Esophagus squamous epithelium (tissue), 4 donors: ENCODE results near the gene EIPR1.

Experiments
- POLR2A ChIP-seq, 4 donors: fragments of 450-650 bp; IDR thresholded peaks; one replicate each; pipeline ENCODE4 v1.6.1; 2017; ENCODE audit warnings: antibody characterized with exemption in 4 of 4, mild to moderate bottlenecking in 4 of 4, moderate library complexity in 3 of 4
- TF ChIP-seq, protein P1 (sequence below), 6 experiments: fragments of 450-650 bp in 4 of 6; fragments of 200-600 bp in 2 of 6; sonication (generic) in 2 of 6; IDR thresholded peaks; one replicate each; pipeline ENCODE4 v1.5.1; 2016 to 2019; ENCODE audit warnings: antibody characterized with exemption in 6 of 6, mild to moderate bottlenecking in 4 of 6, moderate library complexity in 4 of 6

- TF ChIP-seq, protein P1, sequence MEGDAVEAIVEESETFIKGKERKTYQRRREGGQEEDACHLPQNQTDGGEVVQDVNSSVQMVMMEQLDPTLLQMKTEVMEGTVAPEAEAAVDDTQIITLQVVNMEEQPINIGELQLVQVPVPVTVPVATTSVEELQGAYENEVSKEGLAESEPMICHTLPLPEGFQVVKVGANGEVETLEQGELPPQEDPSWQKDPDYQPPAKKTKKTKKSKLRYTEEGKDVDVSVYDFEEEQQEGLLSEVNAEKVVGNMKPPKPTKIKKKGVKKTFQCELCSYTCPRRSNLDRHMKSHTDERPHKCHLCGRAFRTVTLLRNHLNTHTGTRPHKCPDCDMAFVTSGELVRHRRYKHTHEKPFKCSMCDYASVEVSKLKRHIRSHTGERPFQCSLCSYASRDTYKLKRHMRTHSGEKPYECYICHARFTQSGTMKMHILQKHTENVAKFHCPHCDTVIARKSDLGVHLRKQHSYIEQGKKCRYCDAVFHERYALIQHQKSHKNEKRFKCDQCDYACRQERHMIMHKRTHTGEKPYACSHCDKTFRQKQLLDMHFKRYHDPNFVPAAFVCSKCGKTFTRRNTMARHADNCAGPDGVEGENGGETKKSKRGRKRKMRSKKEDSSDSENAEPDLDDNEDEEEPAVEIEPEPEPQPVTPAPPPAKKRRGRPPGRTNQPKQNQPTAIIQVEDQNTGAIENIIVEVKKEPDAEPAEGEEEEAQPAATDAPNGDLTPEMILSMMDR (IDR thresholded peaks at IDR 0.05), result no peak
- no peak for TF ChIP-seq POLR2A (IDR thresholded peaks at IDR 0.05)
These were observed 123.6 kb downstream of the EIPR1 start for GRCh38 chr2:3253913-3254441.
